Measurements from ENCODE around the gene GSC. TPM values are rescaled to one million over a fixed set of nuclear protein-coding genes. Genes with fewer than 3 reads are reported as not detected.

The GSC gene
- total and polyA plus RNA-seq, 2 donors (not counting 3 experiments of a cell fraction or from before 2014, with no cell fraction given), result not detected

DNA sequence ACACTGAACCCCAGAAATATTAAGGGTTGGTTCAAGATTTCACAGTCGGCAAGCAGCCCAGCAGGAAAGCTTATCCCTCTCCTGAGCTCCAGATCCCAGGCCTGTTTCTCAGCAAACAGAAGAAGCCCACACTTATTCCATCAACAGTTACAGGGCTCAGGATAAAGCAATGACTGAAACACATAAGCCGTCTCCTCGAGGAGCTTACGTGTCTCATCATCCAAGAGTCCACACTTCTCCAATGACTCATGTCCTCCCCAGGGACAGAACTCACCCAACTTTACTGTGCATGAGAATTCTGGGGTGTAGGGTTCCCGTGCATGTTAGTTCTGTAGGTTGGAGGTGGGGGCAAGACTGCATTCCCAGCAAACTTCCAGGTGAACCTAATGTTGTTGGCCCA, 31.2 kb downstream of the GSC start:
- POLR2A ChIA-PET, result no interaction called here
- H3K9ac ChIP-seq (replicated peaks; ENCODE audit: extremely low read depth, insufficient read depth, low read length), result no peak overlapping the region
- BruUV-seq (replicated peaks), result no TSS peak
- no peaks in the 10 kb centered on the region for H3K79me2 ChIP-seq (ENCODE audit: control insufficient read depth, insufficient read depth, low read length)
- DNase-seq (ENCODE audit: low read depth, low spot score) (no peak), FAIRE-seq (no peak)
- CTCF ChIA-PET, result no interaction called here
- H3K9me3 ChIP-seq (replicated peaks; ENCODE audit: control insufficient read depth, insufficient read depth, low read length), result no peaks in the 10 kb centered on the region
- intact Hi-C loops (cut with micrococcal nuclease), result no loop called here
- no peak overlapping the region for H2AFZ ChIP-seq (ENCODE audit: low read depth, low read length)
- no peaks in the 10 kb centered on the region for H3K36me3 ChIP-seq (ENCODE audit: control insufficient read depth in 2 of 2, extremely low read depth in 1 of 2, insufficient read depth in 2 of 2, low read length in 2 of 2)
- no peak overlapping the region for H3K4me3 ChIP-seq (replicated peaks in 1 of 3; ENCODE audit: insufficient read depth in 1 of 3, low read depth in 1 of 3, low read length in 3 of 3)
- H3K27me3 ChIP-seq (ENCODE audit: control insufficient read depth in 2 of 2, insufficient read depth in 2 of 2, low read length in 2 of 2), result no peaks in the 10 kb centered on the region
- H3K9me1 ChIP-seq (replicated peaks; ENCODE audit: control insufficient read depth, extremely low read depth, insufficient read depth, low read length), result no peaks in the 10 kb centered on the region
- dilution Hi-C loops (cut with MboI; ENCODE audit: extremely low pct_ligation_motif_present, low sequenced_read_pairs), result no loop called here
- no peaks in the 10 kb centered on the region for H3K4me1 ChIP-seq (ENCODE audit: control insufficient read depth, extremely low read depth, insufficient read depth, low read length)
- no peak overlapping the region for H3K27ac ChIP-seq (ENCODE audit: insufficient read depth, low read depth, low read length)
- no peaks in the 10 kb centered on the region for H4K20me1 ChIP-seq (replicated peaks; ENCODE audit: control insufficient read depth, extremely low read depth, insufficient read depth, low read length)
- TF ChIP-seq JUN (IDR thresholded peaks at IDR 0.05; ENCODE audit: borderline replicate concordance, insufficient read depth, insufficient read length, low read depth) (no peak), EZH2 (IDR thresholded peaks at IDR 0.05; ENCODE audit: borderline replicate concordance, low read depth, low read length, severe bottlenecking) (no peak), FOS (IDR thresholded peaks at IDR 0.05; ENCODE audit: borderline replicate concordance, insufficient read depth, low read length) (no peak), POLR2A (IDR thresholded peaks at IDR 0.05; ENCODE audit: low read depth, low read length) (no peak), MYC (IDR thresholded peaks at IDR 0.05; ENCODE audit: low read depth, low read length) (no peak), POLR2AphosphoS5 (IDR thresholded peaks at IDR 0.05; ENCODE audit: insufficient read depth, low read depth, low read length) (no peak), GATA2 (IDR thresholded peaks at IDR 0.05; ENCODE audit: insufficient read depth, insufficient read length, low read depth, low read length) (no peak)
- TF ChIP-seq, protein P1, sequence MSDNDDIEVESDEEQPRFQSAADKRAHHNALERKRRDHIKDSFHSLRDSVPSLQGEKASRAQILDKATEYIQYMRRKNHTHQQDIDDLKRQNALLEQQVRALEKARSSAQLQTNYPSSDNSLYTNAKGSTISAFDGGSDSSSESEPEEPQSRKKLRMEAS (IDR thresholded peaks at IDR 0.05; ENCODE audit: insufficient read depth, insufficient read length), result no peak
- TF ChIP-seq, protein P2, sequence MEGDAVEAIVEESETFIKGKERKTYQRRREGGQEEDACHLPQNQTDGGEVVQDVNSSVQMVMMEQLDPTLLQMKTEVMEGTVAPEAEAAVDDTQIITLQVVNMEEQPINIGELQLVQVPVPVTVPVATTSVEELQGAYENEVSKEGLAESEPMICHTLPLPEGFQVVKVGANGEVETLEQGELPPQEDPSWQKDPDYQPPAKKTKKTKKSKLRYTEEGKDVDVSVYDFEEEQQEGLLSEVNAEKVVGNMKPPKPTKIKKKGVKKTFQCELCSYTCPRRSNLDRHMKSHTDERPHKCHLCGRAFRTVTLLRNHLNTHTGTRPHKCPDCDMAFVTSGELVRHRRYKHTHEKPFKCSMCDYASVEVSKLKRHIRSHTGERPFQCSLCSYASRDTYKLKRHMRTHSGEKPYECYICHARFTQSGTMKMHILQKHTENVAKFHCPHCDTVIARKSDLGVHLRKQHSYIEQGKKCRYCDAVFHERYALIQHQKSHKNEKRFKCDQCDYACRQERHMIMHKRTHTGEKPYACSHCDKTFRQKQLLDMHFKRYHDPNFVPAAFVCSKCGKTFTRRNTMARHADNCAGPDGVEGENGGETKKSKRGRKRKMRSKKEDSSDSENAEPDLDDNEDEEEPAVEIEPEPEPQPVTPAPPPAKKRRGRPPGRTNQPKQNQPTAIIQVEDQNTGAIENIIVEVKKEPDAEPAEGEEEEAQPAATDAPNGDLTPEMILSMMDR (IDR thresholded peaks at IDR 0.05; ENCODE audit: extremely low read depth in 1 of 2, insufficient read depth in 1 of 2, low read depth in 1 of 2, low read length in 2 of 2), result no peak
- no peak overlapping the region for H3K4me2 ChIP-seq (ENCODE audit: insufficient read depth, low read length)

Data from endothelial cell of umbilical vein (primary cell).